KMS-11 (cell line): ENCODE measurements around the gene MAP2K7.

Experiments used
- H2AFZ ChIP-seq: fragments of 200-600 bp; sonication (generic); 2 replicates; pipeline ENCODE4 v1.6.1; 2016; ENCODE audit warnings: antibody characterized with exemption, mixed run types, low read depth
- H3K27ac ChIP-seq: fragments of 200-600 bp; sonication (generic); 2 replicates; pipeline ENCODE4 v1.6.1; 2016; ENCODE audit warnings: mild to moderate bottlenecking, mixed run types
- H3K27me3 ChIP-seq: fragments of 200-600 bp; sonication (generic); 2 replicates; pipeline ENCODE4 v1.6.1; 2017; ENCODE audit warnings: mild to moderate bottlenecking, low read depth, mixed run types, moderate library complexity; ENCODE audit not compliant: insufficient read depth
- H3K36me3 ChIP-seq: fragments of 200-600 bp; sonication (generic); 2 replicates; pipeline ENCODE4 v1.6.1; 2017; ENCODE audit warnings: mild to moderate bottlenecking, mixed run types; ENCODE audit not compliant: insufficient read depth
- H3K4me1 ChIP-seq: fragments of 200-600 bp; sonication (generic); 2 replicates; pipeline ENCODE4 v1.6.1; 2016; ENCODE audit warnings: mild to moderate bottlenecking, low read depth, mixed run types; ENCODE audit not compliant: poor library complexity, severe bottlenecking
- H3K4me2 ChIP-seq: fragments of 200-600 bp; sonication (generic); 2 replicates; pipeline ENCODE4 v1.7.0; 2016; ENCODE audit warnings: mild to moderate bottlenecking, mixed run types
- H3K4me3 ChIP-seq: fragments of 200-600 bp; sonication (generic); IDR thresholded peaks from 2 replicates; pipeline ENCODE4 v1.6.1; 2017; ENCODE audit warnings: low read depth, low read length, mixed read lengths; ENCODE audit not compliant: insufficient read depth
- H3K79me2 ChIP-seq: fragments of 200-600 bp; sonication (generic); 2 replicates; pipeline ENCODE4 v1.6.1; 2016; ENCODE audit warnings: low read depth, mixed run types; ENCODE audit not compliant: insufficient read depth
- H3K9ac ChIP-seq: fragments of 200-600 bp; sonication (generic); 2 replicates; pipeline ENCODE4 v1.6.1; 2016; ENCODE audit warnings: mild to moderate bottlenecking, mixed run types
- H4K20me1 ChIP-seq: fragments of 200-600 bp; sonication (generic); 2 replicates; pipeline ENCODE4 v1.6.1; 2016; ENCODE audit warnings: mild to moderate bottlenecking, mixed run types; ENCODE audit not compliant: insufficient read depth
- TF ChIP-seq, protein P1 (sequence below): fragments of 200-600 bp; sonication (generic); conservative IDR thresholded peaks from 2 replicates; pipeline ENCODE4 v1.6.1; 2017; ENCODE audit warnings: low read depth, mild to moderate bottlenecking, antibody characterized with exemption, low read length, moderate library complexity, mixed read lengths

MAP2K7 gene

DNA sequence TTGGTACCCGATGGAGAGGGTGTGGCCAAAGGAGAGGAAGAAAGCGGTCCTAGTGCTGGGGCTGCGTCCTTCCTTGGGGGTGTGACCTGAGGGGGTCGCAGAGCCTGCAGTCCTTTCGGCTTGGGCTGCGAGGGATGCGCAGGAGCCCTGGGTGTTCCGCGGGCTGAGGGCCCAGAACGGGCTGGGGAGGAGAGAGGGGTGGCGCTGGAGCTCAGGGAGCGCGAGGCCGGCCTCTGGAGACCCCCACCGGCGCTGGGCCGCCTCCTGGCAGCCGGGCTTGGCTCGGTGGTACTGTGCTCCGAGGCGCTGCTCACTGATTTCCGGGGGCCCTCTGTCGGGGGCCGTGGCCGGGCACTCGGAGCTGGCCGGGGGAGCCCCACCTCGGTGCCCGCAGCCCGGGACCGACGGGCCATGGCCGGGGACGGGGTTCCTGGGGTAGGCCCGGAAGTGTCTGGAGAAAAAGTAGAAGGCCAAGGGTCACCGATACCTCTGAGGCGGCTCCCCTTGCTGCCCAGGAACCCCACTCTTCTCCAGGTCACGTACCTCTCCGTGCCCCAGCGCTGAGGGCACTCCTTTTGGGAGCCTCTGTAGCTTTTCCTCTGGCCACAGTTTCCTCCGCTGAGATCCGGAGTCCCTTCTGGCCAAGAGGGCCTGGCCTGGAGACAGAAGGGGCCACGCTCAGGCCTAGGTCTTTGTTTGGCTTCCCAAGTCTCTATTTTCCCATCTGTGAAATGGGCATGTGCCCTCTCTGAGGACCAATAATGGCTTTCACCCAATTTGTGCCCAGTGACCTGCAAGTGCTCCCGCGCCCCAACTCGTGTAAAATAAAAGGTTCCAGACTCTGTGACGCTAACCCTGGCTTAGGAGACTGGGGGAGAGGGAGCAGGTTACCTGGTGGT, 31.1 kb upstream of the MAP2K7 start:
- Histone ChIP-seq H3K27me3 (no peaks in the 10 kb centered on the region; the same call in 1 of the 2 replicates), H3K4me3 (no peak overlapping the region), H3K27ac (no peak overlapping the region), H4K20me1 (no peaks in the 10 kb centered on the region), H3K9ac (no peak overlapping the region), H2AFZ (peak overlapping the region; percentile 38; the same call in 1 of the 2 replicates), H3K36me3 (no peaks in the 10 kb centered on the region), H3K79me2 (no peaks in the 10 kb centered on the region), H3K4me2 (peak overlapping the region; percentile 77), H3K4me1 (peaks cover 25% of the 10 kb centered on the region)
- TF ChIP-seq, protein P1, sequence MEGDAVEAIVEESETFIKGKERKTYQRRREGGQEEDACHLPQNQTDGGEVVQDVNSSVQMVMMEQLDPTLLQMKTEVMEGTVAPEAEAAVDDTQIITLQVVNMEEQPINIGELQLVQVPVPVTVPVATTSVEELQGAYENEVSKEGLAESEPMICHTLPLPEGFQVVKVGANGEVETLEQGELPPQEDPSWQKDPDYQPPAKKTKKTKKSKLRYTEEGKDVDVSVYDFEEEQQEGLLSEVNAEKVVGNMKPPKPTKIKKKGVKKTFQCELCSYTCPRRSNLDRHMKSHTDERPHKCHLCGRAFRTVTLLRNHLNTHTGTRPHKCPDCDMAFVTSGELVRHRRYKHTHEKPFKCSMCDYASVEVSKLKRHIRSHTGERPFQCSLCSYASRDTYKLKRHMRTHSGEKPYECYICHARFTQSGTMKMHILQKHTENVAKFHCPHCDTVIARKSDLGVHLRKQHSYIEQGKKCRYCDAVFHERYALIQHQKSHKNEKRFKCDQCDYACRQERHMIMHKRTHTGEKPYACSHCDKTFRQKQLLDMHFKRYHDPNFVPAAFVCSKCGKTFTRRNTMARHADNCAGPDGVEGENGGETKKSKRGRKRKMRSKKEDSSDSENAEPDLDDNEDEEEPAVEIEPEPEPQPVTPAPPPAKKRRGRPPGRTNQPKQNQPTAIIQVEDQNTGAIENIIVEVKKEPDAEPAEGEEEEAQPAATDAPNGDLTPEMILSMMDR: no peak

DNA sequence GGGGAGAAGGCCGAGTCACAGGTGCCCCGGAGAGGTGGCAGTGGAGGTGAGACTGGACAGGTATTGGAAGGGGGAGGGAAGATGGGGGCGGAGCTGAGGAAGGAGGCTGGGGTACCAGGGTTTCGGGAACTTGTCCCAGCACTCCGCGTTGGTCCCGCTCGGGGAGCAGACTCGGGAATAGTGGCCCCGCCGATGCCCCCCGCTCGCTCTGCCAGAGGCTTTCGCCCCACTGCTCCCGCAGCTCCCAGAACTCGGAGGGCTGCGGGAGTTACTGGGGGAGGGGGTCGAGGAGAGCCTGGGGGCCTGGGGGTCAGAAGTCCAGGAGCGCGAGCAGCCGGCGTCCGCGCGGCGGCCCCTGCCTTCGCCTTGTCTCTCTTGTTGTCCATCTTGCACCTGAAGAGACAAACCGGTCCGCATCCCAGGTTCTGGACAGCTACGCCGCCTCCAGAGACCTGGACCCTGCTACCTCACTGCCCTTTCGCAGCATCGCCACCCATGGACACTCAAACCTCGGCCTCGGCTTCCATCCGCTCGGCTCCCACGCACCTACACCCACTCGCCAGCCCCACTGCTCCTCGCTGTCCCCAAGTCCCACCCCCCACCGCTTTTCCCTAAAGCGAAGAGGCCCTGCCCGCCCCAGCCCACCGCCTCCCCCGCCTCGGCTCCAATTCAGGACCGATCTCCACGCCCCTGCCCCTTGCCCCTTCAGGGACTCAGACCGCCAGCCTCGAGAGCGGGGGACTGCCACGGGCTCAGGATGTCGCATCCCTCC, 30.2 kb upstream of the MAP2K7 start:
- H3K4me1 ChIP-seq: peaks cover 22% of the 10 kb centered on the region
- no peak overlapping the region for H3K9ac ChIP-seq
- no peaks in the 10 kb centered on the region for H3K79me2 ChIP-seq
- H3K27ac ChIP-seq: no peak overlapping the region
- no peaks in the 10 kb centered on the region for H4K20me1 ChIP-seq
- H3K4me3 ChIP-seq: no peak overlapping the region
- no peak overlapping the region for H2AFZ ChIP-seq
- TF ChIP-seq, protein P1: no peak
- H3K4me2 ChIP-seq: no peak overlapping the region
- no peaks in the 10 kb centered on the region for H3K36me3 ChIP-seq
- no peaks in the 10 kb centered on the region; the same call in 1 of the 2 replicates for H3K27me3 ChIP-seq

DNA sequence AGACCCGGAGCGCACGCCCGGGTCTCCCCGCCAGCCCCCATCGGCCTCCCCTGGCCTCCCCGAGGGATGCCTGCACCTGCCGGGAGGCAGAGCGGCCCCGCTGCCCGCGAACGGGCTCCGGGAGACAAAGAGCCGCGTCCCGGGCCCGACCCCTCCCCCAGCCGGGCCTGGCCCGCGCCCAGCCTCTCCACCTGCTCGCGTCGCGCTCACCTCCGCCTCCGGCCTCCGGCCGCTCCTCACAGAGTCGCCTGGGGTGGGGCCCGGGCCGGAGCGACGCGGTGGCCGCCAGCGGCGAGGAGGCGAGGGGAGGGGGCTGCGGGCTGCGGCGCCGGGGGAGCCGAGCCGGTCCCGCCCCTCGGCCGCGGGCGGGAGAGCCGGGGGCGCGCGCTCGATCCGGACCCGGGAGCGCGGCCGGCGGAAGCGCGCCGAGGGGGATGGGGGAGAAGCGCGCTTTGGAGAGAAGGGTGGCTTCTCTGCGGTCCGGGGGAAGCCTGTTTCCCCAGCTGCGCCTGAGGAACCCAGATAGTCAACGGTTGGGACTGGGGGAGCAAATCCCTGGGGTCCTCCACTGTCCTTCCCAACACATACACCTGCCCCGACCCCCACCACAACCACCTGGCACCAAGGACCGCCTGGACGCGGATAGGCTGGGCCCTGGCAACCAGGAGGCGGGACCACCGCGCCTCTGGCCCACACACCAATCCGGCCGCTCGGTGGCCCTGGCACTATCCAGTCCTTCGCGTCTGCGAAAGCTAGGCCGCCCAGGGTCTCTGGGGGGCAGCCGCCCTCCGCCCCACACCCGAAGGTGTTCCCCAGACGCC, 29.4 kb upstream of the MAP2K7 start, which contains the start of gene PRR36:
TSS of gene PRR36 (minus strand) at position 315 of the 821 bp plus-strand sequence. CDS start 701 bp downstream, outside the sequence.
- Histone ChIP-seq H2AFZ (no peak within 1 kb of the TSS), H4K20me1 (no peaks in the 10 kb centered on the region), H3K36me3 (no peaks in the 10 kb centered on the region), H3K79me2 (no peaks in the 10 kb centered on the region), H3K4me2 (no peak within 1 kb of the TSS), H3K27ac (no peak within 1 kb of the TSS), H3K4me3 (no peak within 1 kb of the TSS), H3K27me3 (no peaks in the 10 kb centered on the region; the same call in 1 of the 2 replicates), H3K4me1 (peaks cover 22% of the 10 kb centered on the region), H3K9ac (no peak within 1 kb of the TSS)
- TF ChIP-seq, protein P1: no peak

DNA sequence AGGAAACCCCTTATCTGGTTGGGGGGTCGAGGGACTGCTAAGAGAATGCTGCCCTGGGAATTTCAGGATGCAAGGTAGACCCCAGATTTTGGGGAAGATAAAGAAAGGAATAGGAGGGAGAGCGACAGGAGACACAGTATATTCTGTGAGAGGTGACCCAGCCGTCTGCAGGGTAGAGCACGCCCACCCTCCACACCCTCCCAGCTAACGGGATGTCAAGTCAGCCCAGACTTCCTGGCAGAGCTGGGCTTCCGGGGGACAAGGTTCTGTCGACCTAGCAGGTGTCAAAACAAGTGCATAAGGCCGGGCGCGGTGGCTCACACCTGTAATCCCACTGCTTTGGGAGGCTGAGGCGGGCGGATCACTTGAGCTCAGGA, 28.8 kb upstream of the MAP2K7 start:
- Histone ChIP-seq H4K20me1 (no peaks in the 10 kb centered on the region), H3K36me3 (no peaks in the 10 kb centered on the region), H3K4me2 (no peak overlapping the region), H3K27me3 (no peaks in the 10 kb centered on the region; the same call in 1 of the 2 replicates), H3K79me2 (no peaks in the 10 kb centered on the region), H3K4me3 (no peak overlapping the region), H3K4me1 (peaks cover 22% of the 10 kb centered on the region), H3K9ac (no peak overlapping the region), H3K27ac (no peak overlapping the region), H2AFZ (no peak overlapping the region)
- TF ChIP-seq, protein P1: no peak
